HG03066 (cell line): ENCODE results near the gene HNRNPA0.
A peak's percentile ranks its signal among the peaks of the same experiment; 100 is the strongest.

Source experiments
- ATAC-seq: cut with Tn5 transposase; IDR thresholded peaks from one replicate; pipeline ENCODE4 v1.9.1; 2021; ENCODE audit warnings: low read depth; ENCODE audit not compliant: unreplicated experiment

The HNRNPA0 gene

DNA sequence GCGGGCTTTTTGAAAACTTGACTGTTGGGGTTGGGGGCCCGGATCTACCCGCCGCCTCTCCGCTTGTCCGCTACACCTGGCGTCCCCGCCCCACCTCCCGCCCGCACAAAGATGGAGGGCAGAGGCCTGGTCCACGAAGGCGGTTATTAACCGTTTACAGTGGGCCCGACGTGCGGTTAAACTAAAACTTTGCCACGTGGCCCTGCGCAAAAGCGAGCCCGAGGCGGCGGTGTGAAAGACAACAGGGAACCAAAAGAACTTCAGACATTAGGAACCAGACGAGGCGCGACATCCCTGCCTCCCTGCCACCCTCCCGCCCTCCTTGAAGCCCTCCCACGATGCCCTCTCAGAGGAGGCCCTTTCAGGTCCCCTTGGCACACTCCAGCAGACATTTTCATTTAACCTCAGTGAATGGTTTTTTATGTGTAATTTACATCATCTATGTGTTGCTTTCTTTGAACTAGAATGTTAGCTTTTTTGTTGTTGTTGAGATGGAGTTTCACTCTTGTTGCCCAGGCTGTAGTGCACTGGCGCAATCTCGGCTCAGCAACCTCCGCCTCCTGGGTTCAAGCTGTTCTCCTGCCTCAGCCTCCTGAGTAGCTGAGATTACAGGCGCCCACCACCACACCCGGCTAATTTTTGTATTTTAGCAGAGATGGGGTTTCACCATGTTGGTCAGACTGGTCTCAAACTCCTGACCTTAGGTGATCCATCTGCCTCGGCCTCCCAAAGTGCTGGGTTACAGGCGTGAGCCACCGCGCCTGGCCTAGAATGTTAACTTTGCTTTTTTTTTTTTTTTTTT lies 999 bp upstream of the HNRNPA0 start:
- peak; percentile 18 for ATAC-seq

DNA sequence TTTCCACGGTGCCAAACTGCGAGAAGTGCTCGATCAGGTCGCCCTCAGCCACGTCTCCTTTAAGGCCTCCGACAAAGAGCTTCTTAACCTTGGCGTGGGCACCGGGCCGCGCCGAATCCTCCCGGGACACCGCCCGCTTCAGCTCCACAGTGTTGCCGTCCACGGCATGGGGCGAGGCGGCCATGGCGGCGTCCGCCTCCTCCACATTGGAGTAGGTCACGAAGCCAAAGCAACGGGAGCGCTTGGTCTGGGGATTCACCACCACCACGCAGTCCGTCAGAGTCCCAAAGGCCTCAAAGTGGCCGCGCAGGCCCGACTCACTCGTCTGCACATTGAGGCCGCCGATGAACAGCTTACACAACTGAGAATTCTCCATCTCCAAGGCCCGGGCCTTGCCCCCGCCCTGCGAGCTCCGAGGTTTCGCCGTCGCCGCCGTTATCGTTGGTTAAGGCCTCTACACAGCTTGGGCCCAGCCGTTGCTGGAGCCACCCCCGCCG lies 424 bp downstream of the HNRNPA0 start:
- peak; percentile 13 for ATAC-seq

DNA sequence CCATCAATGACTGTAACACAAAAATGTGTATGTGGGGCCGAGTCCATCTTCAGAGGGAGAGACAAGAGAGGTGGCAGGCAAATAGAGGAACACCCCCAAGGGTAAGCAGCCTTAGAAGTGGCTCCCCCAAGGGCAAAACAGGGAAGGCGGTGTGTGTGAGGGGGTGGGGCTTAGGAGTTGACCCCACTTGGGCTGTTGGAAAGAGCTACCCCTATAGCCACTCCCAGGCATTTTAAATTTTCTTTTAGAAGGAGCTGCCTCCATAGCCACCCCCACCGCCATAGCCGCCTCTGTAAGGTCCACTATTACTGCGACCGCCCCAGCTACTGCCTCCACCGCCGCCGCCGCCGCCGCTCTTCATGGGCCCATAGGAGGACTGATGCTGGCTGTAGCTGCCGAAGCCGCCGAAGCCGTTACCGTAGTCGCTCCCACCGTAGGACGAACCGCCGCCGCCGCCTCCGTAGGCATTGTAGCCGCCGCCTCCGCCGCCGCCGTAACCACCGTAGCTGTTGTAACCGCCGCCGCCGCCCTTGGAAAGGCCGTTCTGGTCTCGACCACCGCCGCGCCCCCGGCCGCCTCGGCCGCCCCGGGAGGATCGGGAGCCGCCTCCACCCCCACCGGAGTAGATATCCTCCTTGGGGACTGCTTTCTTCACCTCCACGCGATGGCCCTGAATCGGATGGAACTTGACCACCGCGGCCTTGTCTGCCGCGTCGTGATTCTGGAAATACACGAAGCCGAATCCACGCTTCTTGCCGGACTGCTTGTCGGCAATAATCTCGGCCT lies 1.1 kb downstream of the HNRNPA0 start:
- no peak for ATAC-seq

DNA sequence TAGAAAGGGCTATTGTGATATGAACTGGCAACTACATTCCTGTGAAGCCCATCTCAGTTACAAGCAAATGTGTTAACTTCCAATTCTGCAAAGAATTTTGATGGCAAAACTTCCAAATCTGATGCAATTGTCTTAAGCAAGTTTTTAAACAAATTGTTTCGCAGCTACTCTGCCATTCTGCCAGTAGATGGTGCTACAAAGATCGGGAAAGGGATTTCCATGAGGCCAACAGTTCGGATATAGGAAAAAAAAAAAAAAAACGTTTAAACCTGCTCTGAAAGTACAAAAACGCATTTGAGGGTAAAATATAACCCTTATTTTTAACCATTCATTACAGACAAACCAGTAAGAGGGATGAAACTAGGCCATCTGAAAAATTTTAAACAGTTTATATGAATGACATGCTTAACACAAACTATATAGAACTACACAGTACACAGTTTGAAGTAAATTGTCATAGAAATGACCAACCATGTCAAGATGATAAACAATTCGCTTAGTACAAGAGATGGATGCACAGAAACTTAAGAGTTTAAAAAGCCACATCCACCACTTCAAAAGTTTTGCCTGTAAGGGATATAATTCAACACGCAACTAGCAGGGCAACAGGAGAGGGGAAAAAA lies 2.2 kb downstream of the HNRNPA0 start:
- ATAC-seq = no peak

DNA sequence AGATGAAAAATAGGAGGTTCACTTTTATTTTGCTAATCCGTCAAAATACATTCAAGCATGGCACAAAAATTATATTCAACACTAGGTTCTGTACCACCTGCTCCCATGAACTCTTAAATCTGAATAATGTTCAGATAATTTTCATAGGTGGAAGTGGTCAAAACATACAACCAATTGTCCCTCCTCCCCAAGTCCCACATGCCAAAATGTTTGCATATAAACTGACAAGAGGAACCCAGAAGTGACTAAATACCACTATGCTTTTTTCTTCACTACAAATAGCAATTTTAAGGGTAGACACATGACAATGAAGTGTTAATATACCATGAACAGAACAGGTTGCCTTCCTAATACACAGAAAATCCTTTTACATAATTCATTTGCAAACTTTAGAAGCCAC lies 3.7 kb downstream of the HNRNPA0 start:
- no peak for ATAC-seq

DNA sequence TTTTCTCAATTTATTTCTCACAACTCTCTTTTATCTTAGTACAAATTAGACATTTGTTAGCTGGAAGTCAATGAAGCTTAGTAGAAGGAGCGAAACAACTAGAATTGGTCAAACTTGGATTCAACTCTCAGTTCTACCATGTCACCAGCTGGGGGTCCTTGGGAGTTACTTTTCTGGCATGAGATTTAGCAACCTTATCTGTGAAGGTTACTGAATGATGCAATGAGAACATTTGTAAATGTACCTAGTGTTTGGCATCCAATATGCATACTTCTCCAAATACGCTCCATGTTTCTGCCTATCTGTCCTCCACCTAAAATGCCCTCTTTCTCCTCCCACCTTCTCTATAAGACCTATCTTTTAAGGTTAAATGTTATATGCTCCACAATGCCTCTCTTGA lies 6.3 kb downstream of the HNRNPA0 start:
- no peak for ATAC-seq

DNA sequence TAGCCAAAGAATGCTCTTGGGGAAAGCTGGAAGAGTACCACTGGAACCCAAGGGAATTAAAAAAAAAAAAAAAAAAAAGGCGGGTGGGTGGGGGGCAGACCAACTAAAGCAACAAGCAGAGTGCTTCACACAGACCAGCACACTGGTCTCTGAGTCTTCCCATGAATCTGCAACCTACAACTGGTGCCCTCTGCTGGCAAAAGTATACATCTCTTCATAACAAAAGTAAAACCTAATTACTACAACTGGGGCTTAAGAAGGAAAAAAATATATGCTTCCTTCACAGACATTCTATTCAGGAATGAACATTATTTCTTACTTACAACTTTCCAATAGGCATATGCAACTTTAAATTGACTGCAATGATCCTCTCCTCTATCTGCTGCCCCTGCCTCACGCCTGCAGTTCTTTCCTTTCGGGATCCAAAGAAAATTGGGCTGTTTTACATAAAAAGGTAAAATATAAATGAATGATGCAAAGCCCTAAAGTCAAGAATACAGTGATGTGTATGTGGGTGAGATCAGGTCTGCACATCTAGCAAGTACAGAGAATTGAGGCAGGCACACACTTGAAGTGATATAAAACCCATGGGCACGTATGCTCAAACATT lies 11.0 kb downstream of the HNRNPA0 start:
- ATAC-seq = peak; percentile 63

DNA sequence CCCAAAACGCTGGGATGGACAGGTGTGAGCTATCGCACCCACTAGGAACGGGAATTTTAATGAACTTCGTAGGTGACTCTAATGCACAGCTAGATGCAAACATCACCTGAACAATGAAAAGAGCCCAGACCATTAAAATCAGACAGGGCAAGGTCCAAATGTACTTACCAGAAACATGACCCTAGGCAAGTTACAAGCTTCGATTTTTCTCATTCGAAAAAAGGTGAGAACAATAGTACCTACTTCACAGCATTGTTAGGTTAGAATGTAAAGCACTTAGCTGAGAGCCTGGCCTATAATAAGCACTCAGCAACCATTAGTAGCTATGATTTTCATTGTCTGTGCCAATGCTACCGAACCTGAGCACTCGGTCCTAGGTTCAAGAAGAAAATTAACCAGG lies 12.4 kb downstream of the HNRNPA0 start:
- ATAC-seq = no peak

DNA sequence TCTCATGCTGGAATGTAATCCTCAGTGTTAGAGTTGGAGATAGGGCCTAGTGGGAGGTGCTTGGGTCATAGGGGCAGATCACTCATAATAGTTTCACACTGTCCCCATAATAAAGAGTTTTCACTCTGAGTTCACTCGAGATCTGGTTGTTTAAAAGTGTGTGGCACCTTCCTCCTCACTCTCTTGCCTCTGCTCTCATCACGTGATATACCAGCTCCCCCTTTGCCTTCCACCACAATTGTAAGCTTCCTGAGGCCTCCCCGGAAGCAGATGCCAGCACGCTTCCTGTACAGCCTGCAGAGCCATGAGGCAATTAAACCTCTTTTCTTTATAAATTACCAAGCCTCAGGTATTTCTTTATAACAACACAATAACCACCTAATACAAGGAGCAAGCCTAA lies 14.4 kb downstream of the HNRNPA0 start:
- no peak for ATAC-seq

DNA sequence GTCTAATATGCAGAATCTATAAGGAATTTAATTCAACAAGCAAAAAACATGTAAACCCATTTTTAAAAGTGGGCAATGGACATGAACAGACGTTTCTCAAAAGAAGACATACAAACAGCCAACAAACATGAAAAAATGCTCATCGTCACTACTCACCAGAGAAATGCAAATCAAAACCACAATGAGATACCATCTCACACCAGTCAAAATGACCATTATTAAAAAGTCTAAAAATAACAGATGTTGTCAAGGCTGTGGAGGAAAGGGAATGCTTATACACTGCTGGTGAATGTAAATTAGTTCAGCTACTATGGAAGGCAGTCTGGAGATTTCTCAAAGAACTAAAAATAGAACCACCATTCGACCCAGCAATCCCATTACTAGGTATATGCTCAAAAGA lies 15.2 kb downstream of the HNRNPA0 start:
- ATAC-seq = no peak

DNA sequence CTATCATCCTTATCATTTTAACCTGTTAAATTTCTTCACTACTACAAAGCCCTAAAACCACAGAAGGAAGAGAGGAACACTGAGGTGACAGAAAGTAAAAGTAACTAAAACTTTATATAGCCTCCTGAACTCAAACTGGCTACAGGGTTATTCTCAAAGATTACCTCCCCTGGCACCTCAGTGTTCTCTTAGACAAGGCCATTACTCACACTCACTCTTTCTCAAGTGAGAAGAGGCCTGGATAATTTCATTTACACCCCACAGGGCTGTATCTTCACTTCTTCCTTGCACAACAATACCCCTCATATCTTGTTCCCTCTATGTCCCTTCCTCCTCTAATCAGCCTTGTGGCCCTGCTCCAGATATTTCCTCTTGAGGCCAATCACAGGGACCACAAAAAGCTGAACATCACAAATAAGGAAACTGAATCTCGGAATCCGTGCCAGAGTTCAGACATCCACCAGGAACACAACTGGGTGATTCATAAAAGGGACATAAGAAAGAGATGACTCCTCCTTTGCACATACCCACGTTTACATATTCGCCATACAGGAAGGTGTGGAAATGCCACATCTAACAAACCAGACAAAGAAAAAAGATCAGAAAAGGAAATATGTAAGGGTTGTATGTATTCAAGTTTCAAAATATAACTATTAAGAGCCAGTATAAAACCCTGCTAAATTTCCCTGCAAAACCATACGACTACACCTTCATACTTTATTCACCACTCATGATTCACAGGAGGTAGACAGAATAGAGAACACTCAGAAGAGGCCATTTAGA lies 16.6 kb downstream of the HNRNPA0 start:
- no peak for ATAC-seq

DNA sequence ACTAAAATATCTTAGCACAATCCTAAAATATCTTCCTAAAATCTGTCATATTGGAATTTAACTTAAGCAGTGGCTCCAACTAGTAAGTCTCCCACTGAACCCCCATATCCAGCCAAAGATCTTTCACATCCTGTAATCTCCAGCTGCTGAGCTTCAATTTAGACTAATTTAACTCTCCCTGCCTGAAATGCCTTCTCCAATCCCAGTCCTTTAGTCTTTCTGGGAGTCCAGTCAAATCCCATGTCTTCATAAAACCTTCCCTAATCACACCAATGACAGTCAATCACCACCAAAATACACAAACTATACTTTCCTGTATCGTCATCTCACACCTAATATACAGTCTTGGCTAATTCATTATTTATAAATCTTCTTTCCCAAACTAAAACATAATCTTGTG lies 17.7 kb downstream of the HNRNPA0 start:
- ATAC-seq = no peak

DNA sequence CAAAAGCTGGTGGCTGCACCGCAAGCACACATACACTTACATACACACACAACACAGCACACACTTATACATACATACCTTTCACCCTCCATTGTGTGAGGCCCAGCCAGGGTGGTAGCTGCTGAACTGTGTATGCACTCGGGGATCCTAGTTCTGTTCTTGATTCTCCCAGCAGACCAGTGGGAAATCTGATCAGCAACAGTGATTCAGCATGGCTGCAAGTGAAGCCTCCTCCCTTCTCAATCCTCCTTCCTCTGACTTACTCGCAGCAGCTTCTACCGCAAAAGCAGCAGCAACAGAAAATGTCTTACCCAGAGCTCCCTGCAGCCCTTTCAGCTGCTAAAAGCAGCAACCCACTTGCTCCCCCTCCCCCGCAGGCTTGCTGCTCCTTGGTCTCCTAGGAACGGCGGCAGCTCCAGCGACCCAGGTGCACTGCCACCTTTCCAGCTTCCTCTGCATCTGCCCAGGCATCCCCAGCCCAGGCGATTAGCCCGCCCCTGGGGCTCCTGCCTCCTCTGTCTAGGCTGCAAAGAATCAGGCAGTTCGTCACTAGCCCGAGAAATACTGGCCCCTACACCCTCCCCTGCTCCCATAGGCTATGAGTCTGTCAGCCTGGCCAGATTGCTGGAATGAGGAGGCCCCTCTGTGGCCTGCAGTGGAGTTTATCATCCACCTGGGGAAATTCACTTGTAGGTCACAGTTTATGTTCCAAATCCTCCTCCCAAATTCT lies 18.4 kb downstream of the HNRNPA0 start, which contains the start of gene KLHL3:
Gene KLHL3 (minus strand): TSS at position 535 of the 730 bp plus-strand sequence. CDS start 443 bp downstream, at position 92.
- ATAC-seq = peak; percentile 52

DNA sequence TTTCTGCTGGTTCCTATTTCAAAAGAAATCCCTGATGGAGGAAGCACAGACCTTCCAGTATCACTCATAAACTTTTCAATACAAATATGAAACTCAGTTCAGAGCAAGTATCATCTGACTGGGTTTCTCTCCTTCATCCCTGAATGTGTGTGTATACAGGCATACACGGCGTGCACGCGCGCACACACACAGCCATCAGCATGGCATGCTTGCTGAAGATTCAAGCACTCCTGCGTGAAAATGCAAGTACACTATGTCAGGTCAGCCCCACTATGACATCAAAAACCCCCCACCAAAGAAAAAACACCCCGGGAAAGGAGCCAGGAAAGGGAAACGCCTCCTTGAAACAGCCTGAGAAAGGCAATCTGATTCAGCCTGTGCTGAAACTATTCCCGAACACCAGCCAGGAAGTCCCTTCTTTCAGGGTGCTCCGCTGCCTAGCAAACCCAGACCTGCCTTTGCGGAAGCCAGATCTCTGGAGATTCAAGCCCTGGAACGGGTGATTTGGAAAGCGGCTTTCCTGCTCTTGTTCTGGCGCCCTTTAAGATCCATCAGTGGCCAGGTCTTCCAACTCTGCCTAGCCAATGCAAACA lies 19.1 kb downstream of the HNRNPA0 start:
- peak; percentile 17 for ATAC-seq

DNA sequence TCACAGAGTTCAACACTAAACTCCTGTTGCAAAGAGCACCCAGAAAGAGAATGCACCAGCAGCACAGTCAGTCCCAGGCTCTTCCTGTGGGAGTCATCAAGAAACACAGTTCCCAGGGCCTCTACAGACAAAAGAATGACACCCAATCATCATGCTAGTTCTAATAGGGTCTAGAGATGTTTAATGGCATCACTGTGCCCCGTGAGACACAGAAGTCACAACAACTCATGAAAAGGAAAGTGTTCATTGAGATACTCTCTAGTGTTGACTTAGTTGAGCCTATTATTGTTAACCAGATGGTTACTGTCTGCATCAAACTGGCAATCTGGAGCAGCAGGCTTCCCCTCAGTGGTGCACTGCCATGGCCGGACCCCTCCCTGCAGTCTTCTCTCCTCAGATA lies 19.8 kb downstream of the HNRNPA0 start:
- no peak for ATAC-seq

DNA sequence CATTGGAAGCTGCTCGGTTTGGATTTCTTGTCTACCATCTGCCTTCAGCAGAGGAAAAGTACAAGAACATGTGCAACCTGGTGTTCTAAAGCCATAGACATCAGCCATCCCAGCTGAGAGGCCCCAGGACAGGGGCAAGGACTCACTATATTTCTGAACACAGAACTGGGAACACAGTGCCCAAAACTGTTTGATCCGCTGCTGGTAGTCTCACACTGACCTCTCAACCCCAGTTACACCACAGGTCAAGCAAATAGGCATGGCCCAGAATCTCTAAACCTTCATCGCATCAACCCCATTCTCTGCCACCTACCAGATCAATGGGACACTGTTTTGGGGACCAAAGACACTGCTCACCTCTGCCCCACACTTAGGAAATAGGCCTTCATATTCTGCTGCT lies 20.2 kb downstream of the HNRNPA0 start:
- no peak for ATAC-seq

DNA sequence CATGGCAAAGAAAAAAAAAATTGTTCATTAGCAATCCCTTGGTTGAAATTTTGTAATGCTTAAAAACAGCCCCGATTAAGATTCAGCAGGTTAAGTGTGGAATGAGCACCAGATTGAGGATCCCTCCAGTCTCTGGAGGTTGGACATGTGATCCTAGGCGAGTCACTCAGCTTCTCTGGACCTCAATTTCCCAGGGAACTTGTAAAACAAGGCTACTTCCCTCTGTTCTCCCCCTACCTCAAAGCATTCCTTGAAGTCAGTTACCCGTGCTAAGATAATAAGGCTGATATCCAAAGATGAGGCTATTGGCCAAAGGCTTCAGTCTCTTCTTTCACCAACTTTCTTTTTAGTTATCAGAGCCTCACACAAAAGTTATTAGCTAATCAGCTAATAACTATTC lies 21.2 kb downstream of the HNRNPA0 start:
- no peak for ATAC-seq

DNA sequence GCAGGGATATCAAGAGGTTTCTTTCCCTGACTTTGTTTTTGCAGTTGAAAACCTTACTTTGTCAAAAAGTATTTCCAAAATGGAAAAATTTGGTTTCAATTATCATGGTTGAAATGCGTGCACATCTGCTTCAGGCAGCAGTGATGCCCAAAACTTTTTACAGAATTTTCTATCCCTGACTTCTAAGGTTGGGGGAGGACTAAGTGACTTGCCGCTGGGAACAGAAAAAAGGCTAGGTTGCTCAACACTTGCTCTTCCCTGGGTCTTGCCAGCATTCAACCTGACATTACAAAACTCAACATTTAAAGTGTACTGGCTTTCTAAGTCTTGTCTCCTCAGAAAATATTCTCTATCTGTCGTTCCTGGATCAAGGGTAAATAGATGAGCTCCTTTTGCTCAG lies 23.0 kb downstream of the HNRNPA0 start:
- no peak for ATAC-seq

DNA sequence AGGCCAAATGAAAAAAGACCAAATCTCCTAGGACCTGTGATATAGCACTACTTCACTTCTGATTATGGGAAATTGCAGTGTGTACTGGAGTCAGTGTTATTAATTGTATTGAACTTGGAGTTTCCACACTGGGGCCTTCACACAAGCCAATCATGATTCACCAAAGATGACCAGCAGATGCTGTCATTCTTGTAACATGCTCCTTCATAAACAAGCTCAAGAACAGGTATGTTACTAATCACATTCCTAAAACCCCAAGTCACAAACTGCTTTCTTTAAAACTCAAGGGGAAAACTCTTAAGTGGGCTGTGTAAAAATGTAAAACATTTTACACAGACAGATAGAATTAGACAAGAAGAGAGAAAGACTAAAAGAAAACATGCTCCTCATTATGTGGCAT lies 23.8 kb downstream of the HNRNPA0 start:
- no peak for ATAC-seq
